ENCODE data around the gene DNM3.

The DNM3 gene

GRCh38 chr1:172119184-172119583, 277.9 kb downstream of the DNM3 start (continued):
- TF ChIP-seq ZNF580 (tag by site-specific recombination; IDR thresholded peaks at IDR 0.05) (no peak), ELK4 (IDR thresholded peaks at IDR 0.05; ENCODE audit: borderline replicate concordance, low read depth, low read length) (no peak), ZNF202 (tag by site-specific recombination; IDR thresholded peaks at IDR 0.05; ENCODE audit: borderline replicate concordance) (no peak), ZIC2 (tag by site-specific recombination; IDR thresholded peaks at IDR 0.05) (no peak), ZNF18 (tag by site-specific recombination; IDR thresholded peaks at IDR 0.05) (no peak), HOXA7 (CRISPR knock-in tag; IDR thresholded peaks at IDR 0.05; ENCODE audit: borderline replicate concordance) (no peak), ZNF776 (tag by site-specific recombination; IDR thresholded peaks at IDR 0.05; ENCODE audit: borderline replicate concordance) (no peak), GFI1B (tag by site-specific recombination; IDR thresholded peaks at IDR 0.05) (no peak), ZBTB17 (tag by site-specific recombination; IDR thresholded peaks at IDR 0.05) (no peak), GLIS1 (tag by site-specific recombination; IDR thresholded peaks at IDR 0.05) (no peak), HIC1 (tag by site-specific recombination; IDR thresholded peaks at IDR 0.05) (no peak)

GRCh38 chr1:172120381-172120780, 279.1 kb downstream of the DNM3 start:
- TF ChIP-seq PRDM10 (tag by site-specific recombination; IDR thresholded peaks at IDR 0.05), result no peak
- no peak for TF ChIP-seq FEZF1 (tag by site-specific recombination; IDR thresholded peaks at IDR 0.05)
- TF ChIP-seq ZNF529 (tag by site-specific recombination; IDR thresholded peaks at IDR 0.05; ENCODE audit: insufficient replicate concordance), result no peak
- no peak for TF ChIP-seq PRDM6 (tag by site-specific recombination; IDR thresholded peaks at IDR 0.05)
- TF ChIP-seq ZNF837 (tag by site-specific recombination; IDR thresholded peaks at IDR 0.05), result no peak
- no peak for TF ChIP-seq ZNF394 (tag by site-specific recombination; IDR thresholded peaks at IDR 0.05; ENCODE audit: borderline replicate concordance)
- TF ChIP-seq ZNF148 (tag by site-specific recombination; IDR thresholded peaks at IDR 0.05; ENCODE audit: borderline replicate concordance), result no peak
- TF ChIP-seq ZNF23 (tag by site-specific recombination; IDR thresholded peaks at IDR 0.05; ENCODE audit: borderline replicate concordance), result no peak
- TF ChIP-seq TCF7L2 (IDR thresholded peaks at IDR 0.05; ENCODE audit: borderline replicate concordance, low read depth, low read length), result no peak
- no peak for TF ChIP-seq ZEB2 (tag by site-specific recombination; IDR thresholded peaks at IDR 0.05)
- no peak for TF ChIP-seq ZNF843 (tag by site-specific recombination; IDR thresholded peaks at IDR 0.05)
- no peak for TF ChIP-seq ZNF830 (tag by site-specific recombination; IDR thresholded peaks at IDR 0.05; ENCODE audit: low read depth)
- POLR2A ChIA-PET, result no interaction called here
- Histone ChIP-seq H3K36me3 (ENCODE audit: control insufficient read depth in 2 of 2, insufficient read depth in 1 of 2, low read length in 2 of 2) (no peaks in the 10 kb centered on the region), H3K4me3 (ENCODE audit: low read depth, low read length) (no peak overlapping the region), H3K9me3 (ENCODE audit: control insufficient read depth, insufficient read depth, low read depth, low read length) (no peaks in the 10 kb centered on the region), H3K27ac (ENCODE audit: extremely low read depth, low read depth, low read length) (no peak overlapping the region), H3K4me1 (ENCODE audit: control insufficient read depth, insufficient read depth, low read length) (no peaks in the 10 kb centered on the region)
- CTCF ChIA-PET, result no interaction called here
